Loucy (cell line): Measurements from ENCODE around the gene DUSP12.

ENCODE experiments used
- H2AFZ ChIP-seq: fragments of 200-600 bp; sonication (generic); 2 replicates; pipeline ENCODE4 v1.6.0; 2016; ENCODE audit warnings: antibody characterized with exemption, mild to moderate bottlenecking, low read length, moderate library complexity
- H3F3A ChIP-seq: fragments of 200-600 bp; 2 replicates; pipeline ENCODE4 v1.6.0; 2016; ENCODE audit warnings: antibody characterized with exemption, low read depth, mild to moderate bottlenecking
- H3K27me3 ChIP-seq: fragments of 200-600 bp; sonication (generic); 2 replicates; pipeline ENCODE4 v1.6.1; 2014; ENCODE audit warnings: low read length, mild to moderate bottlenecking; ENCODE audit not compliant: insufficient read depth, poor library complexity, severe bottlenecking
- H3K36me3 ChIP-seq: fragments of 200-600 bp; sonication (generic); 2 replicates; pipeline ENCODE4 v1.6.1; 2016; ENCODE audit warnings: low read length; ENCODE audit not compliant: insufficient read depth
- H3K4me1 ChIP-seq: fragments of 200-600 bp; sonication (generic); 2 replicates; pipeline ENCODE4 v1.5.1; 2014; ENCODE audit warnings: low read length, mild to moderate bottlenecking; ENCODE audit not compliant: insufficient read depth, poor library complexity, severe bottlenecking
- H3K4me2 ChIP-seq: fragments of 200-600 bp; sonication (generic); 2 replicates; pipeline ENCODE4 v1.6.0; 2014; ENCODE audit warnings: antibody characterized with exemption, low read length, low read depth, mild to moderate bottlenecking; ENCODE audit not compliant: poor library complexity, severe bottlenecking
- H3K4me3 ChIP-seq: fragments of 200-600 bp; sonication (generic); 2 replicates; pipeline ENCODE4 v1.5.1; 2014; ENCODE audit warnings: low read length, mild to moderate bottlenecking, mixed read lengths; ENCODE audit not compliant: poor library complexity, severe bottlenecking
- H3K79me2 ChIP-seq: fragments of 200-600 bp; sonication (generic); 2 replicates; pipeline ENCODE4 v1.6.1; 2014; ENCODE audit warnings: low read length; ENCODE audit not compliant: insufficient read depth
- H3K9ac ChIP-seq: fragments of 200-600 bp; sonication (generic); 2 replicates; pipeline ENCODE4 v1.6.0; 2014; ENCODE audit warnings: mild to moderate bottlenecking, low read depth, low read length, moderate library complexity; ENCODE audit not compliant: poor library complexity, severe bottlenecking
- H3K9me2 ChIP-seq: fragments of 200-600 bp; sonication (generic); replicated peaks from 2 replicates; pipeline ENCODE4 v1.6.1; 2016; ENCODE audit warnings: low read depth, low read length, mixed read lengths
- H3K9me3 ChIP-seq: fragments of 200-600 bp; sonication (generic); 2 replicates; pipeline ENCODE4 v1.6.1; 2014; ENCODE audit warnings: mild to moderate bottlenecking, antibody characterized with exemption, low read length, low read depth; ENCODE audit not compliant: insufficient read depth
- H4K20me1 ChIP-seq: fragments of 200-600 bp; sonication (generic); 2 replicates; pipeline ENCODE4 v1.6.0; 2014; ENCODE audit warnings: antibody characterized with exemption, low read length, mild to moderate bottlenecking; ENCODE audit not compliant: insufficient read depth, poor library complexity, severe bottlenecking
- EZH2phosphoT487 ChIP-seq: fragments of 200-600 bp; IDR thresholded peaks from 2 replicates; pipeline ENCODE4 v1.6.1; 2018; ENCODE audit warnings: antibody characterized with exemption, mild to moderate bottlenecking, moderate library complexity, borderline replicate concordance
- TF ChIP-seq, protein P1 (sequence below): fragments of 200-600 bp; sonication (generic); conservative IDR thresholded peaks from 2 replicates; pipeline ENCODE4 v1.5.1; 2014; ENCODE audit warnings: mild to moderate bottlenecking, antibody characterized with exemption, low read length

Gene DUSP12

DNA sequence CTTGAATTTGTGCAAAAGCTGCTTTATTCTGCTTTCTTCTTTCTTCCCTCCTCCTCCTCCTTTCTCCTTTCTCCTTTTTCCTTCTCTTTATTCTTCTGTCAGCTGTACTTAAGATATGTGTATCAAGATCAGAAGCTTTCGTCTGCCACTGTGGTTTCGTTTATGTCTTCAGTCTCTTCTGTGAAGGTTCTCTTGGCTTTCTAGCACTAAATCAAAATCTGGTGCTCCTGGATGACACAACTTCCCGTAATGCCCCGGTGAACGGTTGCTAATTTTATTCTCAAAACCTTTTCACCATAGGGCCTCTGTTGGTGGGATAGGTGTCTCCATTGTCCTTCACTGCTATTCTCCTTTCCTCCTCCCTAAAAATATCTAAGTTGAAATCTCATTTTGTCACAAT lies 21.6 kb downstream of the DUSP12 start:
- H3K9ac ChIP-seq: peak overlapping the region; percentile 95
- peaks cover 77% of the 10 kb centered on the region for H3K4me1 ChIP-seq
- peak overlapping the region; percentile 96 for H3K4me3 ChIP-seq
- TF ChIP-seq EZH2phosphoT487: no peak
- TF ChIP-seq, protein P1, sequence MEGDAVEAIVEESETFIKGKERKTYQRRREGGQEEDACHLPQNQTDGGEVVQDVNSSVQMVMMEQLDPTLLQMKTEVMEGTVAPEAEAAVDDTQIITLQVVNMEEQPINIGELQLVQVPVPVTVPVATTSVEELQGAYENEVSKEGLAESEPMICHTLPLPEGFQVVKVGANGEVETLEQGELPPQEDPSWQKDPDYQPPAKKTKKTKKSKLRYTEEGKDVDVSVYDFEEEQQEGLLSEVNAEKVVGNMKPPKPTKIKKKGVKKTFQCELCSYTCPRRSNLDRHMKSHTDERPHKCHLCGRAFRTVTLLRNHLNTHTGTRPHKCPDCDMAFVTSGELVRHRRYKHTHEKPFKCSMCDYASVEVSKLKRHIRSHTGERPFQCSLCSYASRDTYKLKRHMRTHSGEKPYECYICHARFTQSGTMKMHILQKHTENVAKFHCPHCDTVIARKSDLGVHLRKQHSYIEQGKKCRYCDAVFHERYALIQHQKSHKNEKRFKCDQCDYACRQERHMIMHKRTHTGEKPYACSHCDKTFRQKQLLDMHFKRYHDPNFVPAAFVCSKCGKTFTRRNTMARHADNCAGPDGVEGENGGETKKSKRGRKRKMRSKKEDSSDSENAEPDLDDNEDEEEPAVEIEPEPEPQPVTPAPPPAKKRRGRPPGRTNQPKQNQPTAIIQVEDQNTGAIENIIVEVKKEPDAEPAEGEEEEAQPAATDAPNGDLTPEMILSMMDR: no peak
- no peak overlapping the region for H2AFZ ChIP-seq
- H3K4me2 ChIP-seq: peak overlapping the region; percentile 91
- H3K79me2 ChIP-seq: peaks cover 99% of the 10 kb centered on the region
- H4K20me1 ChIP-seq: peaks cover 7% of the 10 kb centered on the region
- H3K9me3 ChIP-seq: no peaks in the 10 kb centered on the region
- H3K36me3 ChIP-seq: no peaks in the 10 kb centered on the region
- H3F3A ChIP-seq: peaks cover 8% of the 10 kb centered on the region; the same call in 1 of the 2 replicates
- H3K9me2 ChIP-seq: no peaks in the 10 kb centered on the region
- H3K27me3 ChIP-seq: peaks cover 4% of the 10 kb centered on the region

GRCh38 chr1:161771973-161772372 lies 22.4 kb downstream of the DUSP12 start:
- H4K20me1 ChIP-seq: peaks cover 11% of the 10 kb centered on the region
- peak overlapping the region; percentile 91 for H3K4me2 ChIP-seq
- peak overlapping the region; percentile 96 for H3K4me3 ChIP-seq

DNA sequence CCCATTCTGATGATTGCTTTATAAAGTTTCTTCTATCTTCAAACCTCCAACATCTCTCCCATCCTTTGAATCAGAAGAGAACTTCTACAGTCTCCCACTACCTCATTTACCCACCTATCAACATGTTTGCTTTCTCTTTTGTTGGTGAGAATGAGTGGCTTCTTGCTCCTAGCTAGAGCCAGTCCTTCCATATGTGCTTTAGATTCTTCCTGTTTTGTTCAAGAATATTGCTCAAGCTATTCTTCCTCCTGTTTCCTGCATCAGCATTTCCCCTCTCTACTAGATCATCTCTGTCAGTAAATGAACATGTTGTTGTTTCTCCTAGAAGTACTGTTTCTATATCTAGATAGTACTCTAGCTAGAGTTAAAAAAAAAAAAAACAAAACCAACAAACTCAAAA lies 22.8 kb downstream of the DUSP12 start:
- Histone ChIP-seq H3K79me2 (peaks cover 99% of the 10 kb centered on the region), H3K9me3 (no peaks in the 10 kb centered on the region), H3K36me3 (no peaks in the 10 kb centered on the region), H3K4me2 (peak overlapping the region; percentile 91), H3K9ac (peak overlapping the region; percentile 95), H3K27me3 (no peaks in the 10 kb centered on the region), H4K20me1 (peaks cover 13% of the 10 kb centered on the region), H3K4me3 (peak overlapping the region; percentile 96), H3K9me2 (no peaks in the 10 kb centered on the region), H3K4me1 (peaks cover 84% of the 10 kb centered on the region), H2AFZ (no peak overlapping the region), H3F3A (peaks cover 8% of the 10 kb centered on the region; the same call in 1 of the 2 replicates)
- TF ChIP-seq, protein P1: no peak
- TF ChIP-seq EZH2phosphoT487: no peak

More at GRCh38 chr1:161771973-161772372, 22.4 kb downstream of the DUSP12 start:
- Histone ChIP-seq H3K36me3 (no peaks in the 10 kb centered on the region), H3K9me3 (no peaks in the 10 kb centered on the region), H3K9ac (peak overlapping the region; percentile 95), H3K79me2 (peaks cover 99% of the 10 kb centered on the region), H3F3A (peaks cover 8% of the 10 kb centered on the region; the same call in 1 of the 2 replicates), H2AFZ (no peak overlapping the region), H3K4me1 (peaks cover 84% of the 10 kb centered on the region), H3K9me2 (no peaks in the 10 kb centered on the region), H3K27me3 (no peaks in the 10 kb centered on the region)
- TF ChIP-seq, protein P1: no peak
- TF ChIP-seq EZH2phosphoT487: no peak
